Endothelial cell of umbilical vein (primary cell): ENCODE measurements around the gene ZNF346. TPM values are rescaled to one million over a fixed set of nuclear protein-coding genes. Genes with fewer than 3 reads are reported as not detected.

Source experiments
- BruUV-seq: library from RNA; stranded (reverse); fragments of 400-500 nt; replicated peaks from 2 replicates; lab custom pipeline; 2021; lab: Mats Ljungman, UMichigan
- CTCF ChIA-PET: fragments of 300-600, 350-600 bp; sonication (Branson Sonifier 250); formaldehyde crosslinking; loops from one replicate; lab custom pipeline; 2021; ENCODE audit warnings: antibody characterized with exemption, inconsistent platforms; lab: Charles Lee
- POLR2A ChIA-PET: fragments of 300-600, 350-600 bp; sonication (Branson Sonifier 250); formaldehyde crosslinking; loops from one replicate; lab custom pipeline; 2021; ENCODE audit warnings: antibody characterized with exemption, inconsistent platforms; lab: Charles Lee
- DNase-seq: peaks from one replicate; pipeline ENCODE4 v3.0.0-alpha.2; 2011; ENCODE audit warnings: low read depth, low spot score
- FAIRE-seq: peaks from 2 replicates; lab custom pipeline; 2011; peaks lifted over from hg19 to GRCh38; lab: Jason Lieb, UNC
- H2AFZ ChIP-seq: 2 replicates; pipeline ENCODE4 v1.6.0; 2012; ENCODE audit warnings: low read depth, low read length, control low read depth, inconsistent platforms
- H3K27ac ChIP-seq: 2 replicates; pipeline ENCODE4 v1.5.1; 2011; ENCODE audit warnings: low read depth, mild to moderate bottlenecking, control low read depth, low read length, moderate library complexity; ENCODE audit not compliant: insufficient read depth
- H3K27me3 ChIP-seq, 2 experiments: 2 replicates each; pipeline versions ENCODE4 v1.6.0 to v1.6.1; 2011; ENCODE audit warnings: low read length in 2 of 2, mixed read lengths in 1 of 2; ENCODE audit not compliant: control insufficient read depth in 2 of 2, insufficient read depth in 2 of 2
- H3K36me3 ChIP-seq, 2 experiments: 2 replicates in 1 of 2; 3 replicates in 1 of 2; pipeline ENCODE4 v1.5.1; 2011; ENCODE audit warnings: low read length in 2 of 2, mild to moderate bottlenecking in 1 of 2, moderate library complexity in 1 of 2; ENCODE audit not compliant: control insufficient read depth in 2 of 2, insufficient read depth in 2 of 2; ENCODE audit errors: extremely low read depth in 1 of 2
- H3K4me1 ChIP-seq: 3 replicates; pipeline ENCODE4 v1.5.1; 2011; ENCODE audit warnings: mild to moderate bottlenecking, low read length; ENCODE audit not compliant: control insufficient read depth, insufficient read depth; ENCODE audit errors: extremely low read depth
- H3K4me2 ChIP-seq: 2 replicates; pipeline ENCODE4 v1.6.1; 2011; ENCODE audit warnings: low read length, control low read depth, mixed read lengths; ENCODE audit not compliant: insufficient read depth
- H3K4me3 ChIP-seq, 3 experiments: fragments of 200-600 bp in 1 of 3; sonication (generic), shearing (Covaris generic) in 1 of 3; replicated peaks in 1 of 3; 2 replicates each; pipeline ENCODE4 v1.5.1; 2011 to 2016; ENCODE audit warnings: control low read depth in 3 of 3, low read length in 3 of 3, mild to moderate bottlenecking in 2 of 3, inconsistent platforms in 1 of 3, low read depth in 1 of 3, moderate library complexity in 1 of 3; ENCODE audit not compliant: insufficient read depth in 1 of 3
- H3K79me2 ChIP-seq: 2 replicates; pipeline ENCODE4 v1.6.0; 2012; ENCODE audit warnings: low read length, inconsistent platforms; ENCODE audit not compliant: control insufficient read depth, insufficient read depth
- H3K9ac ChIP-seq: replicated peaks from 2 replicates; pipeline ENCODE3; 2011; ENCODE audit warnings: low read length, control low read depth; ENCODE audit not compliant: insufficient read depth; ENCODE audit errors: extremely low read depth
- H3K9me1 ChIP-seq: replicated peaks from 3 replicates; pipeline ENCODE4 v1.6.0; 2011; ENCODE audit warnings: mild to moderate bottlenecking, low read length; ENCODE audit not compliant: control insufficient read depth, insufficient read depth; ENCODE audit errors: extremely low read depth
- H3K9me3 ChIP-seq: replicated peaks from 2 replicates; pipeline ENCODE4 v1.5.1; 2012; ENCODE audit warnings: low read length, inconsistent platforms; ENCODE audit not compliant: control insufficient read depth, insufficient read depth
- H4K20me1 ChIP-seq: replicated peaks from 2 replicates; pipeline ENCODE3; 2011; ENCODE audit warnings: mild to moderate bottlenecking, low read length; ENCODE audit not compliant: control insufficient read depth, insufficient read depth; ENCODE audit errors: extremely low read depth
- EZH2 ChIP-seq: IDR thresholded peaks from 2 replicates; pipeline ENCODE4 v1.6.1; 2012; ENCODE audit warnings: borderline replicate concordance, low read depth, mild to moderate bottlenecking, moderate library complexity, low read length, inconsistent platforms; ENCODE audit not compliant: severe bottlenecking
- FOS ChIP-seq: IDR thresholded peaks from 2 replicates; pipeline ENCODE4 v1.6.1; 2011; ENCODE audit warnings: mild to moderate bottlenecking, low read length, moderate library complexity, borderline replicate concordance; ENCODE audit not compliant: insufficient read depth
- GATA2 ChIP-seq: IDR thresholded peaks from 2 replicates; pipeline ENCODE4 v1.7.0; 2011; ENCODE audit warnings: low read depth, mild to moderate bottlenecking, moderate library complexity, mixed read lengths, low read length; ENCODE audit not compliant: insufficient read length, insufficient read depth
- JUN ChIP-seq: IDR thresholded peaks from 2 replicates; pipeline ENCODE4 v1.6.1; 2011; ENCODE audit warnings: borderline replicate concordance, low read depth; ENCODE audit not compliant: insufficient read length, insufficient read depth
- MYC ChIP-seq: IDR thresholded peaks from one replicate; pipeline ENCODE4 v1.6.1; 2011; ENCODE audit warnings: mild to moderate bottlenecking, low read depth, low read length
- POLR2A ChIP-seq: IDR thresholded peaks from 2 replicates; pipeline ENCODE4 v1.6.1; 2012; ENCODE audit warnings: low read depth, mild to moderate bottlenecking, control low read depth, low read length
- POLR2AphosphoS5 ChIP-seq: IDR thresholded peaks from 2 replicates; pipeline ENCODE4 v1.6.1; 2012; ENCODE audit warnings: low read depth, mild to moderate bottlenecking, control low read depth, low read length, moderate library complexity; ENCODE audit not compliant: insufficient read depth
- dilution Hi-C: fragments of 300-500 bp; cut with MboI; formaldehyde crosslinking; loops from one replicate; pipeline ENCODE4 v1.15.0; 2019; ENCODE audit warnings: low sequenced_read_pairs; ENCODE audit not compliant: extremely low pct_ligation_motif_present
- intact Hi-C: fragments of 100-400 bp; cut with micrococcal nuclease; formaldehyde crosslinking; loops from one replicate; pipeline ENCODE4 v1.10.0; 2022
- polyA plus RNA-seq, 4 experiments: library from polyadenylated mRNA; depleted of rRNA in 3 of 4; stranded (reverse) in 3 of 4; unstranded in 1 of 4; fragments of >200 nt; gene quantifications; 2 replicates each; pipeline versions ENCODE4 v1.2.1 to v1.2.3, GENCODE V29; 2011 to 2012; ENCODE audit warnings: missing spikeins in 1 of 4
- total RNA-seq: library from RNA; stranded (reverse); gene quantifications from 2 replicates; pipeline ENCODE4 v1.2.3, GENCODE V29; 2021
- TF ChIP-seq, protein P1 (sequence below), 2 donors: IDR thresholded peaks; 1 replicate in 1 of 2; 2 replicates in 1 of 2; pipeline ENCODE4 v1.5.1; 2011; ENCODE audit warnings: low read length in 2 of 2, mild to moderate bottlenecking in 2 of 2, moderate library complexity in 2 of 2, control low read depth in 1 of 2, inconsistent platforms in 1 of 2, low read depth in 1 of 2; ENCODE audit not compliant: insufficient read depth in 1 of 2; ENCODE audit errors: extremely low read depth in 1 of 2
- TF ChIP-seq, protein P2 (sequence below): IDR thresholded peaks from 2 replicates; pipeline ENCODE4 v1.6.1; 2011; ENCODE audit not compliant: insufficient read depth, insufficient read length

The ZNF346 gene
- total and polyA plus RNA-seq, 2 donors (not counting 3 experiments of a cell fraction or from before 2014, with no cell fraction given): 25.3 to 35.2 TPM

DNA sequence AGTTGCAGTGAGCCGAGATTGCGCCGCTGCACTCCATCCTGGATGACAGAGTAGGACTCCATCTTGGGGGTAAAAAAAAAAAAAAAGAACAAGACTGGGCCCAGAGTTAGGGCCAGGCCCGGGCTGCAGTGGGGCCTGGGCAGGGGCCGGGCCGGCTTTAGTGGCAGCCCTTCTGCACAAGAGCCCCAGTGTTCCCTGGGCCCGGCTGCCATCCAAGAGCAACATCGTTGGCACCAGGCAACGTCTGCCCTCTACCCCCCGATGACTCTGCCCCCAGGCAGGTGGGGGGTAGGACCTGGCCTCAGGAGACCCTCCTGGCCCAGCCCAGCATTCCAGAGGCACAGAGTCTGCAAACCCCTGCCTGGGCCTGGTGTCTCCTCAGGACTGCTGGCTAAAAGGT, 59.4 kb downstream of the ZNF346 start:
- FAIRE-seq (no peak), DNase-seq (no peak)
- BruUV-seq: no TSS peak
- TF ChIP-seq GATA2: no peak
- CTCF ChIA-PET: interaction anchor here (1.0 to 6.5 kb wide), 6 partner anchors 9 to 32 kb away, joined by 3 to 94 read pairs (median 4); no protein-coding TSS in a partner anchor
- H3K79me2 ChIP-seq: no peaks in the 10 kb centered on the region
- POLR2A ChIA-PET: no interaction called here
- dilution Hi-C loops: no loop called here
- H2AFZ ChIP-seq: no peak overlapping the region
- no peaks in the 10 kb centered on the region for H3K36me3 ChIP-seq
- H4K20me1 ChIP-seq: no peaks in the 10 kb centered on the region
- no peak overlapping the region for H3K4me3 ChIP-seq
- peaks cover 5% of the 10 kb centered on the region for H3K4me1 ChIP-seq
- H3K9ac ChIP-seq: no peak overlapping the region
- no peak overlapping the region for H3K27ac ChIP-seq
- H3K4me2 ChIP-seq: no peak overlapping the region
- H3K9me3 ChIP-seq: no peaks in the 10 kb centered on the region
- H3K9me1 ChIP-seq: no peaks in the 10 kb centered on the region
- intact Hi-C loops: no loop called here
- peaks cover 3 to 6% of the 10 kb centered on the region in 2 experiments for H3K27me3 ChIP-seq

DNA sequence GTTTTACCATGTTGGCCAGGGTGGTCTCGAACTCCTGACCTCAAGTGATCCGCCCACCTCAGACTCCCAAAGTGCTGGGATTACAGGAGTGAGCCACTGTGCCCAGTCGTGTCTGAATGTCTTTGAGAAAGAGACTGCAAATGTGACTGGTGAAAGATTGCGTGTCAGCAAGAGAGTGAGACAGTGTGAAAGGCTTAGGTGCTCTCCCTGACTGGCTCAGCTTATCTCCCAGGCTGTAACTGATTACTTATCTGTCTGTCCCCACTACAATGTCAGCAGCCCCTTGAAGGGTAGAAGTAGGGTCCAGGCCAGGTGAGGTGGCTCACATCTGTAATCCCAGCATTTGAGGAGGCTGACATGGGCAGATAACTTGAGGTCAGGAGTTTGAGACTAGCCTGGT, 60.9 kb downstream of the ZNF346 start:
- Histone ChIP-seq H3K27me3 (peaks cover 3 to 7% of the 10 kb centered on the region in 2 experiments), H3K4me1 (peaks cover 5% of the 10 kb centered on the region), H3K4me2 (no peak overlapping the region), H3K36me3 (no peaks in the 10 kb centered on the region), H3K9ac (no peak overlapping the region), H2AFZ (no peak overlapping the region), H4K20me1 (no peaks in the 10 kb centered on the region), H3K4me3 (no peak overlapping the region), H3K9me1 (no peaks in the 10 kb centered on the region), H3K9me3 (no peaks in the 10 kb centered on the region), H3K27ac (no peak overlapping the region), H3K79me2 (no peaks in the 10 kb centered on the region)
- dilution Hi-C loops: no loop called here
- no peak for FAIRE-seq
- intact Hi-C loops: no loop called here
- ChIA-PET CTCF (interaction anchor here (0.8 to 6.5 kb wide), 4 partner anchors 11 to 29 kb away, joined by 3 to 94 read pairs (median 4); no protein-coding TSS in a partner anchor), POLR2A (no interaction called here)
- no peak for DNase-seq
- TF ChIP-seq GATA2: no peak
- TF ChIP-seq EZH2: no peak
- no peak for TF ChIP-seq POLR2AphosphoS5
- TF ChIP-seq JUN: no peak
- TF ChIP-seq, protein P1, sequence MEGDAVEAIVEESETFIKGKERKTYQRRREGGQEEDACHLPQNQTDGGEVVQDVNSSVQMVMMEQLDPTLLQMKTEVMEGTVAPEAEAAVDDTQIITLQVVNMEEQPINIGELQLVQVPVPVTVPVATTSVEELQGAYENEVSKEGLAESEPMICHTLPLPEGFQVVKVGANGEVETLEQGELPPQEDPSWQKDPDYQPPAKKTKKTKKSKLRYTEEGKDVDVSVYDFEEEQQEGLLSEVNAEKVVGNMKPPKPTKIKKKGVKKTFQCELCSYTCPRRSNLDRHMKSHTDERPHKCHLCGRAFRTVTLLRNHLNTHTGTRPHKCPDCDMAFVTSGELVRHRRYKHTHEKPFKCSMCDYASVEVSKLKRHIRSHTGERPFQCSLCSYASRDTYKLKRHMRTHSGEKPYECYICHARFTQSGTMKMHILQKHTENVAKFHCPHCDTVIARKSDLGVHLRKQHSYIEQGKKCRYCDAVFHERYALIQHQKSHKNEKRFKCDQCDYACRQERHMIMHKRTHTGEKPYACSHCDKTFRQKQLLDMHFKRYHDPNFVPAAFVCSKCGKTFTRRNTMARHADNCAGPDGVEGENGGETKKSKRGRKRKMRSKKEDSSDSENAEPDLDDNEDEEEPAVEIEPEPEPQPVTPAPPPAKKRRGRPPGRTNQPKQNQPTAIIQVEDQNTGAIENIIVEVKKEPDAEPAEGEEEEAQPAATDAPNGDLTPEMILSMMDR (IDR thresholded peaks at IDR 0.05; ENCODE audit: extremely low read depth in 1 of 2, insufficient read depth in 1 of 2, low read depth in 1 of 2, low read length in 2 of 2): no peak
- no peak for TF ChIP-seq POLR2A
- TF ChIP-seq, protein P2, sequence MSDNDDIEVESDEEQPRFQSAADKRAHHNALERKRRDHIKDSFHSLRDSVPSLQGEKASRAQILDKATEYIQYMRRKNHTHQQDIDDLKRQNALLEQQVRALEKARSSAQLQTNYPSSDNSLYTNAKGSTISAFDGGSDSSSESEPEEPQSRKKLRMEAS: no peak
- TF ChIP-seq MYC: no peak
- TF ChIP-seq FOS: no peak
- no TSS peak for BruUV-seq
